LNCAP (cell line): ENCODE results near the gene DPYD.

Experiments used
- TF ChIP-seq, protein P1 (sequence below): fragments of 450-650 bp; IDR thresholded peaks from 2 replicates; pipeline ENCODE4 v1.5.1; 2017; ENCODE audit warnings: mild to moderate bottlenecking

The DPYD gene

DNA sequence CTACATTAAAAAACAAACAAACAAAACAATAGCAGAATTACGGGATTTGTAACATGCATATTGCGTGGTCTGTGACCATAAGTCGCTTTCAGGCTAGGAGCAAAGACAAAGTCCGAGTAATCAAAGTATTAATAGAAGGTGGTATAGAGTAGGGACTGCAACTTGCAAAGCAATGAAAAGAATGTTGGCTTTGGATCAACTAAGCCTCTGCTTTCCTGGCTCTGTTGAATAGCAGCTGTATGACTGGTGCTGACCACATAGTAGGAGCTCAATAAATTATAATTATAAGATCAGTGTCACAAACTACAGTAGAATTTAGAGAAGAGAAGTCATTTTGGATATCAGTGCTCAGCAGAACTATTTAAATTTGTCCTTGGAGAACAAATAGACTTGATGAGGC is 586.4 kb downstream of the DPYD start:
- TF ChIP-seq, protein P1, sequence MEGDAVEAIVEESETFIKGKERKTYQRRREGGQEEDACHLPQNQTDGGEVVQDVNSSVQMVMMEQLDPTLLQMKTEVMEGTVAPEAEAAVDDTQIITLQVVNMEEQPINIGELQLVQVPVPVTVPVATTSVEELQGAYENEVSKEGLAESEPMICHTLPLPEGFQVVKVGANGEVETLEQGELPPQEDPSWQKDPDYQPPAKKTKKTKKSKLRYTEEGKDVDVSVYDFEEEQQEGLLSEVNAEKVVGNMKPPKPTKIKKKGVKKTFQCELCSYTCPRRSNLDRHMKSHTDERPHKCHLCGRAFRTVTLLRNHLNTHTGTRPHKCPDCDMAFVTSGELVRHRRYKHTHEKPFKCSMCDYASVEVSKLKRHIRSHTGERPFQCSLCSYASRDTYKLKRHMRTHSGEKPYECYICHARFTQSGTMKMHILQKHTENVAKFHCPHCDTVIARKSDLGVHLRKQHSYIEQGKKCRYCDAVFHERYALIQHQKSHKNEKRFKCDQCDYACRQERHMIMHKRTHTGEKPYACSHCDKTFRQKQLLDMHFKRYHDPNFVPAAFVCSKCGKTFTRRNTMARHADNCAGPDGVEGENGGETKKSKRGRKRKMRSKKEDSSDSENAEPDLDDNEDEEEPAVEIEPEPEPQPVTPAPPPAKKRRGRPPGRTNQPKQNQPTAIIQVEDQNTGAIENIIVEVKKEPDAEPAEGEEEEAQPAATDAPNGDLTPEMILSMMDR, result no peak

DNA sequence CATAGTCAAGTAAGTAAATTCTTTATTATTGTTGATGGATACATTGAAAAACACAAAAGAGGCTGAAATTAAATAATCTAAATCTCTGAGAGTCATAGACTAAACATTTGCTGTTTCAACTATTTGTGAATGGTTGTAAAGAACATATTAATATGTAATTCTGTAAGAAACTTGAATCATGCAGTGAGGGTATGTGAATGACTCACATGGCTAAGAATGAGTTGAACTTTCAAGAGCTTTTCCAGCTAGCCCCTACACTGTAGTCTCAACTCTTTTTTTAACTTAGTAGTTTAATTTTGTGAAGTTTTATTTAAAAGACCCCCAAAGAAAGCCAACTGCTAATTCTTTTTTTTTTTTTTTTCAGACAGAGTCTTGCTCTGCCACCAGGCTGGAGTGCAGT is 588.1 kb downstream of the DPYD start:
- TF ChIP-seq, protein P1, result no peak

DNA sequence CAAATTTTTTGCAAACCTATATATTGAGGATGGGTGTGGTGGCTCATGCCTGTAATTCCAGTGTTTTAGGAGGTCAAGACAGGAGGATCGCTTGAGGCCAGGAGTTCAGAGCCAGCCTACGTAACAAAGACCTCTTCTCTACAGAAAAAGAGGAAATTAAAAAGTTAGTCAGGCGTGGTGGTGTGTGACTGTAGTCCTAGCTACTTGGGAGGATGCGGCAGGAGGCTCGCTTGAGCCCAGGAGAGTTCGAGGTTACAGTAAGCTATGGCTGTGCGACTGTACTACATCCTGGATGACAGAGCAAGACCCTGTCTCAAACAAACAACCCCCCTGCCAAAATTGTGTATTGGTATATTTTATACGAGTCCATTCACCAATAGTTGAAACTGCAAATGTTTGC is 589.7 kb downstream of the DPYD start:
- TF ChIP-seq, protein P1, result no peak

- TF ChIP-seq, protein P1, result no peak
These were observed 606.1 kb downstream of the DPYD start for GRCh38 chr1:97314685-97315084.

DNA sequence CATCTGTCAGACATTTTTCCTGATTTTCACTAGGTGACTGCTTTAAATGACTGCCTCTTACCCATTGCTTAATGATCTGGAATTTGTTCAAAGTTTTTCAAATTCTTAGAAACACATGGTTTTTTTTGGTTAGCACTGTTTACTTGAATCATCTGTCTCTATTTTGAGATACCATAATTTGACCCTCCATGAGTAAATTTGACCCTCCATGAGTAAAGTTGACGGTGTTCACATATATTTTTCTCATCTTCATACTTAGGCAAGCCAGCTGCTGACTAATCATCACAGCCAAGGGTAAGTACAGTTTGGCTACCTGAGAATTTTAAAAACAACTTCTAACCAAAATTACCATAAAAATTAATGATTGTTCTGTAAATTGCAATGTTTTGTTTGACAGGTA is 612.7 kb downstream of the DPYD start:
- TF ChIP-seq, protein P1, result no peak

DNA sequence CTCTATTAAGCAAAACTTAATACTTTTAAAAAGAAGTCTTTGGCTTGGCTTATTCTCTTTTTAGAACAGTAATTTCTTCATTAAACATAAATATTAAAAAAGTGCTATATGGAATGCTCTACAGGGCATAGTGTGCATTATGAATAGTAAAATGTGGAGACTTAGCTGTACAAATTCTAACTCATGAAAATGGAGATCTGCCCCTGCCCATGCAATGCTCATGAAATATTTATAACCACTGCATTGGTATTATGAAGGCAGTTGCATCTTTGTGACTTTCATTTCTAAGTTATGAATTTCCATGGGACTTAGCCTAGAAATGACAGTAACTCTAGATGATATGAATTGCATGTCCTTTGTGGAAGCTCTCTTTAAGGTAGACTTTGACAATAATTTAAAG is 613.3 kb downstream of the DPYD start:
- TF ChIP-seq, protein P1, result no peak

DNA sequence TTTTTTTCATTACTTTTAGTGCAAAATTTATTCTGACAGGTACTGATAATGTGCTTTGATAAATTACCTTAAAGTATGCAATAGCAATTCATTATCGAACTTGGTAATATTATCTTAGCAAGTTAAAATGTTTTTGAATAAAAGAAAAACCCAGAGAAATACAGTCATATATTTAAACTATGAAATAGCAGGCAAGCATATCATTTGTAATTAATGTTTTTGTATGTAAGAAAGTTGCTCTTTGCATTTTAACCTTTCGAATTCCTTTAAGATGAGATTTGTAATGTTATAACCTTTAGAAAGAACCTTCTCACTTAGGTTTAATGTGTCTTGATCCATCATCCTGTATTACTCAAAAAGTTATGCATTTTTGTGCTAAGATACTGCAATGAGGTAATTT is 613.7 kb downstream of the DPYD start:
- TF ChIP-seq, protein P1, result no peak

GRCh38 chr1:97306504-97306903 is 614.3 kb downstream of the DPYD start:
- TF ChIP-seq, protein P1, result no peak
